GM12878 (cell line): ENCODE measurements around the gene TRPM3. TPM values are rescaled to one million over a fixed set of nuclear protein-coding genes. Genes with fewer than 3 reads are reported as not detected.

Source experiments
- ATF7 ChIP-seq: fragments of 450-650 bp; IDR thresholded peaks from 2 replicates; pipeline ENCODE4 v1.6.1; 2016; ENCODE audit warnings: low read depth, mild to moderate bottlenecking
- CUX1 ChIP-seq: IDR thresholded peaks from 2 replicates; pipeline ENCODE4 v1.6.1; 2012; ENCODE audit warnings: improper control_type of control experiment, low read depth, low read length; ENCODE audit not compliant: insufficient replicate concordance
- PRDM15 ChIP-seq: fragments of 450-650 bp; formaldehyde crosslinking; IDR thresholded peaks from 2 replicates; pipeline ENCODE4 v1.4.0; 2020; ENCODE audit warnings: mild to moderate bottlenecking, moderate library complexity
- ZBED1 ChIP-seq: IDR thresholded peaks from 2 replicates; pipeline ENCODE4 v1.6.1; 2016; ENCODE audit warnings: borderline replicate concordance
- polyA plus RNA-seq, 11 experiments: library from polyadenylated mRNA; depleted of rRNA in 4 of 11; unstranded in 6 of 11; stranded (reverse) in 5 of 11; fragments of >200 nt; fragmentation: Nextera tagmentation in 4 of 11; fragmentation: Illumina TruSeq in 1 of 11; extraction: Ambion mirVana in 4 of 11; extraction: Trizol in 1 of 11; gene quantifications; 1 replicate in 1 of 11; 2 replicates in 10 of 11; pipeline versions ENCODE4 v1.2.1 to v1.2.3, GENCODE V29; 2011 to 2016; ENCODE audit warnings: inconsistent platforms in 2 of 11, missing spikeins in 2 of 11, low read depth in 1 of 11
- total RNA-seq, 4 experiments: library from RNA; depleted of rRNA in 3 of 4; stranded (reverse); fragments of >200 nt in 3 of 4; fragmentation: Illumina TruSeq in 1 of 4; extraction: Trizol in 1 of 4; gene quantifications; 2 replicates each; pipeline versions ENCODE4 v1.2.1 to v1.2.3, GENCODE V29; 2013 to 2021
- TF ChIP-seq, protein P1 (sequence below): IDR thresholded peaks from 2 replicates; pipeline ENCODE4 v1.6.1; 2012; ENCODE audit warnings: low read depth, low read length, improper control_type of control experiment

TRPM3 gene
- total and polyA plus RNA-seq, 10 of the 15 experiments (the other 5 are each of a cell fraction or from before 2014, with no cell fraction given), result not detected

GRCh38 chr9:70594386-70594944, 527.0 kb downstream of the TRPM3 start (continued):
- no peak for TF ChIP-seq PRDM15 (CRISPR knock-in tag)
- no peak for TF ChIP-seq ZBED1
- TF ChIP-seq CUX1, result no peak
- TF ChIP-seq, protein P1, sequence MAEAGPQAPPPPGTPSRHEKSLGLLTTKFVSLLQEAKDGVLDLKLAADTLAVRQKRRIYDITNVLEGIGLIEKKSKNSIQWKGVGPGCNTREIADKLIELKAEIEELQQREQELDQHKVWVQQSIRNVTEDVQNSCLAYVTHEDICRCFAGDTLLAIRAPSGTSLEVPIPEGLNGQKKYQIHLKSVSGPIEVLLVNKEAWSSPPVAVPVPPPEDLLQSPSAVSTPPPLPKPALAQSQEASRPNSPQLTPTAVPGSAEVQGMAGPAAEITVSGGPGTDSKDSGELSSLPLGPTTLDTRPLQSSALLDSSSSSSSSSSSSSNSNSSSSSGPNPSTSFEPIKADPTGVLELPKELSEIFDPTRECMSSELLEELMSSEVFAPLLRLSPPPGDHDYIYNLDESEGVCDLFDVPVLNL, result no peak
- no peak for TF ChIP-seq ATF7
- TF ChIP-seq, all 136 proteins: peak for 0
